ENCODE measurements around the gene NDUFS8. TPM values are rescaled to one million over a fixed set of nuclear protein-coding genes. Genes with fewer than 3 reads are reported as not detected.
A peak's percentile ranks its signal among the peaks of the same experiment; 100 is the strongest.

Gene NDUFS8
- total RNA-seq, 1 experiment from 2014 or later = 214 TPM

DNA sequence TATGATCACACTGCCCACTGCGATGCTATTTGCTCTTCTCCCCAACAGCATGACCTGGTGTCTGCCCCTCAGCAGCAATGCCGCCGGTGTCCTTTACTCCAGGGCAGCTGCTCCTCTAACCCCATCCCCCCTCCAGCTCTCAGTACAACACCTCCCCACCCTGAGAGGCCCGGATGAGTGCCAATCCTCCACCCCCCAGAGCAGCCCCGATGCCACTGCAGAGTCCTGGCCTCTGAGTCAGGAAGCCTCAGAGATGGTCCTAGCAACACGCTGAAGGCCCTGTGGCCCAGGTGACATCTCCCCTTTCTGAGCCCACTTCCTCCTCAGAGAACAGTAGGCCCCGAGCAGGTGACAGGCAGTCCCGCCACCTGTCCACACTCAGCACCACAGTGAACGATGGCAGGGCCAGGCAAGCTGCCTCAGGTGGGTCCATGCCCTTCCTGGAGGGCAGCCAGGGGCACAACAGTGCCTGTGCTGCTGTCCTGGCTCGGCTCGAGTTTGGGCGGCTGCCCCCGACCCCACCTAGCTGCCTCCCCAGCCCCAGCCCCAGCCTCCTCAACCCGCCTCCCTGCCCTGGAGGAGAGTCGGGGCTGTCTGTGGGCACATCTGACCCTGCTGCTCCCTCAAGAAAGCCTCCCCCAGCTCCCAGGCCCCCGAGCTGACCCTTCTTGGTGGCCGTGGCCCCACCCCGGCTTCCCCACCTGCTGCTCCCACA is 3.9 kb upstream of the NDUFS8 start:
- Mint-ChIP-seq H3K4me3 (peak overlapping the region in 1 of 2 experiments; percentile 23; a peak in 1 of 5 replicates), H3K4me1 (peaks cover 19 to 23% of the 10 kb centered on the region in 2 experiments), H3K27me3 (ENCODE audit: low read depth) (no peaks in the 10 kb centered on the region), H3K9me3 (no peaks in the 10 kb centered on the region), H3K36me3 (ENCODE audit: insufficient read depth in 1 of 3, low read depth in 3 of 3) (peaks cover 8 to 30% (median 14%) of the 10 kb centered on the region in 3 experiments), H3K27ac (peak overlapping the region in 1 of 3 experiments; percentile 35; a peak in 2 of 7 replicates)
- no peak overlapping the region for H2BK12ac ChIP-seq (ENCODE audit: insufficient read length, low read depth, low read length)
- H4K5ac ChIP-seq (ENCODE audit: insufficient read length, low read depth, low read length) = no peak overlapping the region
- no peak overlapping the region for H3K4me2 ChIP-seq (ENCODE audit: insufficient read depth, insufficient read length, low read length)
- no peak overlapping the region for H3T11ph ChIP-seq (ENCODE audit: low read length)
- no peak overlapping the region for H3K4ac ChIP-seq (ENCODE audit: low read depth, low read length)
- H2BK5ac ChIP-seq (ENCODE audit: insufficient read length, low read length) = no peak overlapping the region
- no peak overlapping the region for H4K8ac ChIP-seq (replicated peaks; ENCODE audit: insufficient read length, low read depth, low read length)
- no peak overlapping the region for H3K9ac ChIP-seq (ENCODE audit: extremely low read depth, insufficient read length, low read length)
- no peak overlapping the region for H4K91ac ChIP-seq (ENCODE audit: insufficient read length, low read depth, low read length)
- H2AFZ ChIP-seq (ENCODE audit: low read length) = no peak overlapping the region
- H4K20me1 ChIP-seq (ENCODE audit: control insufficient read depth, insufficient read depth, insufficient read length) = no peaks in the 10 kb centered on the region
- no peak overlapping the region for H3K18ac ChIP-seq (ENCODE audit: insufficient read length, low read depth, low read length)
- no CpG with 5 or more reads among the region's 18 CpGs for WGBS (ENCODE audit: extremely low coverage, insufficient read length, low lambda C conversion rate)
- H3K27me3 ChIP-seq (ENCODE audit: insufficient read depth, low read length) = no peaks in the 10 kb centered on the region
- H3K23me2 ChIP-seq (ENCODE audit: insufficient read length, low read depth, low read length, poor library complexity, severe bottlenecking) = peaks cover 8% of the 10 kb centered on the region
- H3K27ac ChIP-seq (ENCODE audit: insufficient read length, low read depth, low read length) = no peak overlapping the region
- no peaks in the 10 kb centered on the region for H3K9me3 ChIP-seq (ENCODE audit: control insufficient read depth, low read depth, low read length)
- H2BK120ac ChIP-seq (ENCODE audit: low read depth, low read length, poor library complexity, severe bottlenecking) = no peak overlapping the region
- peaks cover 1% of the 10 kb centered on the region for H3K79me1 ChIP-seq (ENCODE audit: insufficient read depth, low read depth, low read length, poor library complexity, severe bottlenecking)
- no peaks in the 10 kb centered on the region; the same call in 1 of the 2 replicates for H3K4me1 ChIP-seq (ENCODE audit: insufficient read depth, low read length)
- TF ChIP-seq, protein P1, sequence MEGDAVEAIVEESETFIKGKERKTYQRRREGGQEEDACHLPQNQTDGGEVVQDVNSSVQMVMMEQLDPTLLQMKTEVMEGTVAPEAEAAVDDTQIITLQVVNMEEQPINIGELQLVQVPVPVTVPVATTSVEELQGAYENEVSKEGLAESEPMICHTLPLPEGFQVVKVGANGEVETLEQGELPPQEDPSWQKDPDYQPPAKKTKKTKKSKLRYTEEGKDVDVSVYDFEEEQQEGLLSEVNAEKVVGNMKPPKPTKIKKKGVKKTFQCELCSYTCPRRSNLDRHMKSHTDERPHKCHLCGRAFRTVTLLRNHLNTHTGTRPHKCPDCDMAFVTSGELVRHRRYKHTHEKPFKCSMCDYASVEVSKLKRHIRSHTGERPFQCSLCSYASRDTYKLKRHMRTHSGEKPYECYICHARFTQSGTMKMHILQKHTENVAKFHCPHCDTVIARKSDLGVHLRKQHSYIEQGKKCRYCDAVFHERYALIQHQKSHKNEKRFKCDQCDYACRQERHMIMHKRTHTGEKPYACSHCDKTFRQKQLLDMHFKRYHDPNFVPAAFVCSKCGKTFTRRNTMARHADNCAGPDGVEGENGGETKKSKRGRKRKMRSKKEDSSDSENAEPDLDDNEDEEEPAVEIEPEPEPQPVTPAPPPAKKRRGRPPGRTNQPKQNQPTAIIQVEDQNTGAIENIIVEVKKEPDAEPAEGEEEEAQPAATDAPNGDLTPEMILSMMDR (conservative IDR thresholded peaks at IDR 0.05) = no peak
- no peak overlapping the region for H3K14ac ChIP-seq (ENCODE audit: insufficient read depth, low read length)
- H2AK5ac ChIP-seq (ENCODE audit: insufficient read length, low read length) = no peak overlapping the region
- H3K79me2 ChIP-seq (ENCODE audit: insufficient read depth, low read length) = no peaks in the 10 kb centered on the region
- no peak overlapping the region for H2BK15ac ChIP-seq (ENCODE audit: low read depth, low read length)
- no peak overlapping the region for H3K56ac ChIP-seq (ENCODE audit: insufficient read length, low read depth, low read length)
- H3K23ac ChIP-seq (ENCODE audit: insufficient read length, low read depth, low read length) = no peak overlapping the region
- no peak for DNase-seq
- H2BK20ac ChIP-seq (ENCODE audit: low read depth, low read length, poor library complexity, severe bottlenecking) = no peak overlapping the region
